Measurements from ENCODE around the gene TSPAN17.
A peak's percentile ranks its signal among the peaks of the same experiment; 100 is the strongest.

The TSPAN17 gene

GRCh38 chr5:176632745-176633144 is 14.5 kb upstream of the TSPAN17 start:
- Histone ChIP-seq H3K4me1 (ENCODE audit: low read length) (peaks cover 13% of the 10 kb centered on the region), H3K79me2 (ENCODE audit: low read length) (no peaks in the 10 kb centered on the region), H3K4me3 (ENCODE audit: low read length) (no peak overlapping the region), H3K27me3 (ENCODE audit: low read depth, low read length) (peaks cover 37% of the 10 kb centered on the region), H2AFZ (ENCODE audit: low read depth, low read length) (no peak overlapping the region), H3K36me3 (replicated peaks; ENCODE audit: low read depth, low read length) (no peaks in the 10 kb centered on the region), H3K27ac (ENCODE audit: low read length) (no peak overlapping the region), H3K4me2 (ENCODE audit: low read length) (no peak overlapping the region), H3K9ac (ENCODE audit: low read length) (no peak overlapping the region), H4K20me1 (ENCODE audit: insufficient read depth, low read length) (no peaks in the 10 kb centered on the region), H3K9me3 (ENCODE audit: insufficient read depth, low read length) (no peaks in the 10 kb centered on the region)
- TF ChIP-seq CTCF (IDR thresholded peaks at IDR 0.05; ENCODE audit: low read depth, low read length): no peak
- no peak for TF ChIP-seq EZH2phosphoT487 (IDR thresholded peaks at IDR 0.05; ENCODE audit: low read depth)

- Histone ChIP-seq H3K4me3 (ENCODE audit: low read length) (peak overlapping the region; percentile 21; the same call in 1 of the 2 replicates), H3K9me3 (ENCODE audit: insufficient read depth, low read length) (no peaks in the 10 kb centered on the region), H3K9ac (ENCODE audit: low read length) (no peak overlapping the region), H3K79me2 (ENCODE audit: low read length) (no peaks in the 10 kb centered on the region), H3K4me1 (ENCODE audit: low read length) (peaks cover 13% of the 10 kb centered on the region), H3K36me3 (replicated peaks; ENCODE audit: low read depth, low read length) (no peaks in the 10 kb centered on the region), H2AFZ (ENCODE audit: low read depth, low read length) (no peak overlapping the region), H3K4me2 (ENCODE audit: low read length) (peak overlapping the region; percentile 60), H3K27ac (ENCODE audit: low read length) (no peak overlapping the region), H3K27me3 (ENCODE audit: low read depth, low read length) (peaks cover 37% of the 10 kb centered on the region), H4K20me1 (ENCODE audit: insufficient read depth, low read length) (no peaks in the 10 kb centered on the region)
- no peak for TF ChIP-seq EZH2phosphoT487 (IDR thresholded peaks at IDR 0.05; ENCODE audit: low read depth)
- no peak for TF ChIP-seq CTCF (IDR thresholded peaks at IDR 0.05; ENCODE audit: low read depth, low read length)
These were observed 13.7 kb upstream of the TSPAN17 start for GRCh38 chr5:176633598-176633997.

- Histone ChIP-seq H4K20me1 (ENCODE audit: insufficient read depth, low read length) (no peaks in the 10 kb centered on the region), H3K36me3 (replicated peaks; ENCODE audit: low read depth, low read length) (no peaks in the 10 kb centered on the region), H3K4me2 (ENCODE audit: low read length) (no peak overlapping the region), H3K4me3 (ENCODE audit: low read length) (no peak overlapping the region), H2AFZ (ENCODE audit: low read depth, low read length) (no peak overlapping the region), H3K27ac (ENCODE audit: low read length) (no peak overlapping the region), H3K27me3 (ENCODE audit: low read depth, low read length) (peaks cover 19% of the 10 kb centered on the region), H3K9me3 (ENCODE audit: insufficient read depth, low read length) (no peaks in the 10 kb centered on the region), H3K79me2 (ENCODE audit: low read length) (no peaks in the 10 kb centered on the region), H3K4me1 (ENCODE audit: low read length) (peaks cover 9% of the 10 kb centered on the region), H3K9ac (ENCODE audit: low read length) (no peak overlapping the region)
- TF ChIP-seq EZH2phosphoT487 (IDR thresholded peaks at IDR 0.05; ENCODE audit: low read depth) (no peak), CTCF (IDR thresholded peaks at IDR 0.05; ENCODE audit: low read depth, low read length) (no peak)
These were observed 10.9 kb upstream of the TSPAN17 start for GRCh38 chr5:176636426-176636825.

GRCh38 chr5:176637556-176637955 is 9.7 kb upstream of the TSPAN17 start:
- TF ChIP-seq EZH2phosphoT487 (IDR thresholded peaks at IDR 0.05; ENCODE audit: low read depth): no peak
- no peak for TF ChIP-seq CTCF (IDR thresholded peaks at IDR 0.05; ENCODE audit: low read depth, low read length)
- Histone ChIP-seq H3K27me3 (ENCODE audit: low read depth, low read length) (peaks cover 16% of the 10 kb centered on the region), H3K4me2 (ENCODE audit: low read length) (no peak overlapping the region), H3K9me3 (ENCODE audit: insufficient read depth, low read length) (no peaks in the 10 kb centered on the region), H2AFZ (ENCODE audit: low read depth, low read length) (no peak overlapping the region), H3K9ac (ENCODE audit: low read length) (no peak overlapping the region), H4K20me1 (ENCODE audit: insufficient read depth, low read length) (no peaks in the 10 kb centered on the region), H3K4me1 (ENCODE audit: low read length) (peaks cover 9% of the 10 kb centered on the region), H3K4me3 (ENCODE audit: low read length) (no peak overlapping the region), H3K79me2 (ENCODE audit: low read length) (no peaks in the 10 kb centered on the region), H3K27ac (ENCODE audit: low read length) (no peak overlapping the region), H3K36me3 (replicated peaks; ENCODE audit: low read depth, low read length) (no peaks in the 10 kb centered on the region)
